HG03103 (cell line): ENCODE data around the gene CCDC88C.

Source experiments
- ATAC-seq: cut with Tn5 transposase; IDR thresholded peaks from one replicate; pipeline ENCODE4 v1.9.1; 2021; ENCODE audit warnings: low read depth; ENCODE audit not compliant: unreplicated experiment

The CCDC88C gene

GRCh38 chr14:91400696-91401095 is 16.9 kb downstream of the CCDC88C start:
- ATAC-seq: no peak

- no peak for ATAC-seq
Measured at GRCh38 chr14:91399868-91400640, 17.6 kb downstream of the CCDC88C start.

- no peak for ATAC-seq
Measured at GRCh38 chr14:91398707-91399106, 18.9 kb downstream of the CCDC88C start.

- ATAC-seq: no peak
Measured at GRCh38 chr14:91397965-91398591, 19.5 kb downstream of the CCDC88C start.

GRCh38 chr14:91396959-91397815 is 20.4 kb downstream of the CCDC88C start:
- peak; percentile 56 for ATAC-seq

- no peak for ATAC-seq
Measured at GRCh38 chr14:91396013-91396660, 21.5 kb downstream of the CCDC88C start.

- ATAC-seq: no peak
Measured at GRCh38 chr14:91395466-91395865, 22.2 kb downstream of the CCDC88C start.

- no peak for ATAC-seq
Measured at GRCh38 chr14:91394105-91395081, 23.2 kb downstream of the CCDC88C start.

GRCh38 chr14:91392623-91393303 is 24.9 kb downstream of the CCDC88C start:
- ATAC-seq: no peak

- ATAC-seq: no peak
Measured at GRCh38 chr14:91390165-91390778, 27.3 kb downstream of the CCDC88C start.

- ATAC-seq: no peak
Measured at GRCh38 chr14:91389150-91389549, 28.5 kb downstream of the CCDC88C start.

GRCh38 chr14:91388551-91388975 is 29.1 kb downstream of the CCDC88C start:
- no peak for ATAC-seq

- no peak for ATAC-seq
Measured at GRCh38 chr14:91387951-91388381, 29.7 kb downstream of the CCDC88C start.

GRCh38 chr14:91387169-91387835 is 30.3 kb downstream of the CCDC88C start:
- ATAC-seq: no peak

- ATAC-seq: no peak
Measured at GRCh38 chr14:91385697-91386096, 31.9 kb downstream of the CCDC88C start.

GRCh38 chr14:91385224-91385623 is 32.4 kb downstream of the CCDC88C start:
- no peak for ATAC-seq

- no peak for ATAC-seq
Measured at GRCh38 chr14:91383439-91383838, 34.2 kb downstream of the CCDC88C start.
